ENCODE results near the gene SHBG. TPM values are rescaled to one million over a fixed set of nuclear protein-coding genes. Genes with fewer than 3 reads are reported as not detected.
A peak's percentile ranks its signal among the peaks of the same experiment; 100 is the strongest.
"Not testable (repeated sequence)": the region's sequence is repeated elsewhere in the genome, so short reads cannot be mapped to it uniquely, and the experiment has no call there.

The SHBG gene
- total RNA-seq, 1 donor from 2014 or later: not detected

DNA sequence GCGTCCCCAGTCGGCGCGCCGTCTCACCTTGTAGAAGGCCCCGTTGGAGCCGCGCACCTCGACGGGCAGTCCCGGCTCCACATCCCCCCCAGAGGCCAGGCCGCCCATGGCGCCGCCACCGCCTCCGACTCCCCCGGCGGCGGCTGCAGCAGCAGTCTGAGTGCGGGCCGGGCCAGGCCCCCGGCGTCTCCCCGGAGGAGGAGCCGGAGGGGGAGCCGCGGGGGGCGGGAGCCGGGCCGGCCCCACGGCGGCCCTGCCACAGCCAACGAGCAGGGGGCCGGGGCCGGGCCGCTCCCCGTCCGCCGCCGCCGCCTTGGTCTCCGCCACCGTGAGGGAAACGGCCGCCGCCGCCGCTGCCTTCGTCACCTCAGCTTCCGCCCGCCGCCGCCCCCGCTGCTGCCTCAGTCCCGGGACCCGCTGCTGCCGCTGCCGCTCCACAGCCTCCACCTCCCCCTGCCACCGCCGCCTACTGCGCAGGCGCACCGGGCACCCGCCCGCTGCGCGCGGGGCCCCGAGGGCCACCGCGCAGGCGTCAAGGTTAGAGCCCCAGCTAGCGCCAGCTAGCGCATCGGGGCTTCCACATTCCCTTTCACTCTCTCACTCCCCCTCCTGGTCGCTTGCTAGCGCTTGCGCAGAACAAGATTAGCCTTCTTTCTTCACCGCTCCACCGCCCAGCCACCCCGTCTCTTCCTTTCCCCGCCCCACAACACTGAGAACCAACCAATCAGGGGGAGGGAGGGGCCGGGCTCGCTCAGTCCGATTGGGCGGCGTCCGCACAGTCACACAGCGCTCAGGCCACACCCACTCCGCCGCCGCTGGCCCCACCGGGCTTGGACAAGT is 15.3 kb upstream of the SHBG start, which contains the start of gene FXR2:
FXR2 (minus strand) TSS at position 473 of the 840 bp plus-strand sequence; CDS start at position 108, 365 bp downstream.
- Histone ChIP-seq H3K9me3 (no peaks in the 10 kb centered on the region), H3K27me3 (no peaks in the 10 kb centered on the region), H3K4me3 (peak within 1 kb of the TSS; percentile 91 to 97), H3K36me3 (no peaks in the 10 kb centered on the region), H3K27ac (peak within 1 kb of the TSS; percentile 85 to 89), H3K4me1 (peaks cover 0 to 26% of the 10 kb centered on the region in 2 donors)
- TF ChIP-seq, protein P1, sequence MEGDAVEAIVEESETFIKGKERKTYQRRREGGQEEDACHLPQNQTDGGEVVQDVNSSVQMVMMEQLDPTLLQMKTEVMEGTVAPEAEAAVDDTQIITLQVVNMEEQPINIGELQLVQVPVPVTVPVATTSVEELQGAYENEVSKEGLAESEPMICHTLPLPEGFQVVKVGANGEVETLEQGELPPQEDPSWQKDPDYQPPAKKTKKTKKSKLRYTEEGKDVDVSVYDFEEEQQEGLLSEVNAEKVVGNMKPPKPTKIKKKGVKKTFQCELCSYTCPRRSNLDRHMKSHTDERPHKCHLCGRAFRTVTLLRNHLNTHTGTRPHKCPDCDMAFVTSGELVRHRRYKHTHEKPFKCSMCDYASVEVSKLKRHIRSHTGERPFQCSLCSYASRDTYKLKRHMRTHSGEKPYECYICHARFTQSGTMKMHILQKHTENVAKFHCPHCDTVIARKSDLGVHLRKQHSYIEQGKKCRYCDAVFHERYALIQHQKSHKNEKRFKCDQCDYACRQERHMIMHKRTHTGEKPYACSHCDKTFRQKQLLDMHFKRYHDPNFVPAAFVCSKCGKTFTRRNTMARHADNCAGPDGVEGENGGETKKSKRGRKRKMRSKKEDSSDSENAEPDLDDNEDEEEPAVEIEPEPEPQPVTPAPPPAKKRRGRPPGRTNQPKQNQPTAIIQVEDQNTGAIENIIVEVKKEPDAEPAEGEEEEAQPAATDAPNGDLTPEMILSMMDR (IDR thresholded peaks at IDR 0.05): peak; percentile 61 to 67 (median 62)
- intact Hi-C loops (cut with DNase I): loop anchor here (1.0 to 10.0 kb wide), 7 partner anchors 13 to 264 kb away; partner anchors contain the start of genes POLR2A, SAT2 and WRAP53
- peak; percentile 98 to 100 for DNase-seq (ENCODE audit: low spot score in 2 of 2)

DNA sequence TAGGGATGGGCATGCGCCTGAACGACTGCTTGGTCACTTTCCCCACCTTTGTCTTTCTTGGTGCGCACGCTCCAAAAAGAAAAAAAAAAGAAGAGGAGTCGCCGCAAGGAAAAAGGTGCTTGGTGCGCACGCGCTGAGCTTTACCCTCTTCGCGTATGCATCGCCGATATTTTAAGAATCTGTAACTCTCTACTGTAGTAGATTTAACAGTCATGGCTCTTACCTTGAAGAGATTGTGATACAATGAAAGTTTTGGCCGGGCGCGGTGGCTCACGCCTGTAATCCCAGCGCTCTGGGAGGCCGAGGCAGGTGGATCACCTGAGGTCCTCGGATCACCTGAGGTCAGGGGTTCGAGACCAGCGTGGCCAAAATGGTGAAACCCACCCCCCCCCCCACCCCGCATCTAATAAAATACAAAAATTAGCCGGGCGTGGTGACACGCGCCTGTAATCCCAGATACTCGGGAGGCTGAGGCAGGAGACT is 14.6 kb upstream of the SHBG start:
- Histone ChIP-seq H3K27ac (peak overlapping the region; percentile 85 to 89), H3K4me1 (peaks cover 0 to 24% of the 10 kb centered on the region in 2 donors), H3K9me3 (no peaks in the 10 kb centered on the region), H3K4me3 (peak overlapping the region; percentile 50 to 70), H3K27me3 (no peaks in the 10 kb centered on the region), H3K36me3 (no peaks in the 10 kb centered on the region)
- intact Hi-C loops (cut with DNase I): loop anchor here (1.0 to 10.0 kb wide), 5 partner anchors 12 to 265 kb away; partner anchors contain the start of gene SAT2
- TF ChIP-seq, protein P1 (IDR thresholded peaks at IDR 0.05): no peak
- DNase-seq (ENCODE audit: low spot score in 2 of 2): no peak

DNA sequence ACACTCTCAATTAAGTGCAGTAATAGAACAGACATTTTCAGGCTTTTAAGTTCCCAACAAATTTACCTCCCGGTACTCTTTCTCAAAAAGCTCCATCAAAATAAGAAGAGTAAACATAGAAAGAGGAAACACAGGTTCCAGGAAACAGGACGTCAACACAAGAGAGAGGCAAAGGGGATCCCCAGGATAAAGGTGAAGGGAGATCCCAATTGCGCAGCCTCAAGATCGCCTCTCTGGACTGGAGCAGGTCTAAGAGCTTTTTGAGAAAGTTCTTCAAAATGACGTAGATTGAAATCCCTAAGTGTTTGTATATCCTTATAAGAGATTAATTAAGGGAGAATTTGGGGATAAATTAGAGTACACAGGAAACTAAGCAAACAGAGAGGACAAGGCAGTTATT is 11.3 kb upstream of the SHBG start:
- TF ChIP-seq, protein P1 (IDR thresholded peaks at IDR 0.05): no peak
- Histone ChIP-seq H3K36me3 (no peaks in the 10 kb centered on the region), H3K4me3 (no peak overlapping the region), H3K4me1 (peaks cover 0 to 6% of the 10 kb centered on the region in 2 donors), H3K9me3 (no peaks in the 10 kb centered on the region), H3K27me3 (no peaks in the 10 kb centered on the region), H3K27ac (no peak overlapping the region)
- intact Hi-C loops (cut with DNase I): loop anchor here (10.0 kb wide), 1 partner anchor 226 kb away; no protein-coding TSS in a partner anchor
- no peak for DNase-seq (ENCODE audit: low spot score in 2 of 2)

DNA sequence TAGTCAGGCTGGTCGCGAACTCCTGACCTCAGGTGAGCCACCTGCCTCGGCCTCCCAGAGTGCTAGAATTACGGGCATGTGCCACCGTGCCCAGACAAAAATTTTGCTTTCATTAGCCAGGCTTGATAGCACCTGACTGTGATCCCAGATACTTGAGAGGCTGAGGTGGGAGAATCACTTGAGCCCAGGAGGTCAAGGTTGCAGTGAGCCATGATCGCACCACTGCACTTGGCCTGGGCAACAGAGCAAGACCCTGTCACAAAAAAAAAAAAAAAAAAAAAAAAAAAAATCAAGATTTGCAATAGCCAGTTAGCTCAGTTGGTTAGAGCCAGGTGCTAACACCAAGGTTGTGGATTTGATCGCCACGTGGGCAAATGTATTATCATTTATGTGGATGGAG is 9.1 kb upstream of the SHBG start:
- Histone ChIP-seq H3K36me3 (no peaks in the 10 kb centered on the region), H3K4me3 (no peak overlapping the region), H3K27ac (no peak overlapping the region), H3K27me3 (no peaks in the 10 kb centered on the region), H3K9me3 (no peaks in the 10 kb centered on the region), H3K4me1 (no peaks in the 10 kb centered on the region)
- TF ChIP-seq, protein P1 (IDR thresholded peaks at IDR 0.05): no peak
- no peak for DNase-seq (ENCODE audit: low spot score in 2 of 2)
- intact Hi-C loops (cut with DNase I): no loop called here

DNA sequence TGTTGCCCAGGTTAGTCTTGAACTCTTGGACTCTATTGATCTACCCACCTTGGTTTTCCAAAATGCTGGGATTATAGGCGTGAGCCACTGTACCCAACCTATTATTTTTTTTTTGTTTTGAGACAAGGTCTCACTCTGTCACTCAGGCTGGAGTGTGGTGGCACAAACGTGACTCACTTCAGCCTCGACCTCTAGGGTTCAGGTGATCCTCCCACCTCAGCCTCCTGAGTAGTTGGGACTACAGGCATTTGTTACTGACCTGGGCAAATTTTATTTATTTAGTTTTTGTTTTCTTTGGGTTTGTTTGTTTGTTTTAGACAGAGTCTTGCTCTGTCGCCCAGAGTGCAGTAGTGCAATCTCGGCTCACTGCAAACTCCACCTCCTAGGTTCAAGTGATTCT is 6.3 kb upstream of the SHBG start:
- intact Hi-C loops (cut with DNase I): no loop called here

DNA sequence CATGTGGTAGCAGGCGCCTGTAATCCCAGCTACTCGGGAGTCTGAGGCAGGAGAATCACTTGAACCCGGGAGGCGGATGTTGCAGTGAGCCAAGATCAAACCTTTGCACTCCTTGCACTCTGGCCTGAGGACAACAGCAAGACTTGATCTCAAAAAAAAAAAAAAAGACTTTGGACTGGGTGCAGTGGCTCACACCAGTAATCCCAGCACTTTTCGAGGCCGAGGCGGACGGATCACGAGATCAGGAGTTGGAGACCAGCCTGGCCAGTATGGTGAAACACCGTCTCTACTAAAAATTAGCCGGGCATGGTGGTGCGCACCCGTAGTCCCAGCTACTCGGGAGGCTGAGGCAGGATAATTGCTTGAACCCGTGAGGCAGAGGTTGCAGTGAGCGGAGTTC is 4.2 kb upstream of the SHBG start:
- not testable (repeated sequence) for H3K9me3 ChIP-seq; DNase-seq (ENCODE audit: low spot score in 2 of 2); H3K27ac ChIP-seq; H3K4me1 ChIP-seq; H3K4me3 ChIP-seq; H3K27me3 ChIP-seq; H3K36me3 ChIP-seq
- intact Hi-C loops (cut with DNase I): loop anchor here (2.0 kb wide), 1 partner anchor 63 kb away; the partner anchor contains the start of gene WRAP53

More for the DNA sequence above, 6.3 kb upstream of the SHBG start:
- no peak overlapping the region for H3K27ac ChIP-seq
- no peak overlapping the region for H3K4me3 ChIP-seq
- H3K27me3 ChIP-seq: no peaks in the 10 kb centered on the region
- H3K9me3 ChIP-seq: no peaks in the 10 kb centered on the region
- H3K4me1 ChIP-seq: peaks cover 0 to 4% of the 10 kb centered on the region in 2 donors
- TF ChIP-seq, protein P1 (IDR thresholded peaks at IDR 0.05): no peak
- DNase-seq (ENCODE audit: low spot score in 2 of 2): no peak
- no peaks in the 10 kb centered on the region for H3K36me3 ChIP-seq

All from ascending aorta (tissue), 2 donors.